HCT116 (cell line): ENCODE results near the gene TTBK1. TPM values are rescaled to one million over a fixed set of nuclear protein-coding genes. Genes with fewer than 3 reads are reported as not detected.

Experiments used
- ATAC-seq: fragments of 200-7000 bp; cut with Tn5 transposase; 2 replicates; pipeline ENCODE4 v1.9.1; 2020; ENCODE audit warnings: mild to moderate bottlenecking, moderate library complexity
- BruUV-seq: library from RNA; stranded (reverse); fragments of 400-500 nt; replicated peaks from 2 replicates; lab custom pipeline; 2021; lab: Mats Ljungman, UMichigan
- CTCF ChIA-PET: fragments of 300-600 bp; sonication (Branson Sonifier 250); formaldehyde crosslinking; loops from one replicate; lab custom pipeline; 2021; ENCODE audit warnings: antibody characterized with exemption; lab: Charles Lee
- POLR2A ChIA-PET: fragments of 300-600, 350-600 bp; sonication (Branson Sonifier 250); formaldehyde crosslinking; loops from one replicate; lab custom pipeline; 2021; ENCODE audit warnings: antibody characterized with exemption; lab: Charles Lee
- RAD21 ChIA-PET, 2 experiments: fragments of 300-600 bp; sonication (Branson Sonifier 250); formaldehyde crosslinking; loops; one replicate each; lab custom pipeline; 2023; ENCODE audit warnings: low total read pairs in 2 of 2; ENCODE audit not compliant: uncharacterized antibody in 2 of 2, unreplicated experiment in 2 of 2, low non-redundant PET in 1 of 2; lab: Charles Lee
- DNase-seq: peaks from one replicate; pipeline ENCODE4 v3.0.0-alpha.2; 2010; ENCODE audit warnings: low read depth, low spot score
- H2AFZ ChIP-seq: fragments of 200-600 bp; shearing (Covaris generic), sonication (generic); 2 replicates; pipeline ENCODE4 v1.6.1; 2017; ENCODE audit warnings: low read depth, mixed run types, mixed read lengths, antibody characterized with exemption, low read length; ENCODE audit not compliant: poor library complexity, severe bottlenecking
- H3K27ac ChIP-seq: 2 replicates; pipeline ENCODE4 v1.5.1; 2012; ENCODE audit warnings: low read depth, low read length
- H3K27me3 ChIP-seq: fragments of 200-600 bp; sonication (generic); 2 replicates; pipeline ENCODE4 v1.6.1; 2016; ENCODE audit warnings: mixed run types, low read length, mixed read lengths; ENCODE audit not compliant: insufficient read depth
- H3K36me3 ChIP-seq, 2 experiments: fragments of 200-500 bp in 1 of 2; fragments of 200-600 bp in 1 of 2; sonication (Bioruptor generic) in 1 of 2; sonication (generic) in 1 of 2; 2 replicates each; pipeline versions ENCODE4 v1.5.1 to v1.6.1; 2014 to 2016; ENCODE audit warnings: low read length in 2 of 2, inconsistent platforms in 1 of 2, mixed read lengths in 1 of 2, mixed run types in 1 of 2; ENCODE audit not compliant: insufficient read depth in 2 of 2, control insufficient read depth in 1 of 2
- H3K4me1 ChIP-seq, 2 experiments: fragments of 200-600 bp in 1 of 2; sonication (generic) in 1 of 2; 2 replicates each; pipeline versions ENCODE4 v1.5.1 to v1.6.1; 2012 to 2017; ENCODE audit warnings: low read length in 2 of 2, inconsistent platforms in 1 of 2, mild to moderate bottlenecking in 1 of 2, mixed read lengths in 1 of 2, mixed run types in 1 of 2, moderate library complexity in 1 of 2; ENCODE audit not compliant: insufficient read depth in 2 of 2, control insufficient read depth in 1 of 2
- H3K4me2 ChIP-seq: fragments of 200-600 bp; sonication (generic); 2 replicates; pipeline ENCODE4 v1.6.1; 2017; ENCODE audit warnings: mixed run types, low read length, mixed read lengths
- H3K4me3 ChIP-seq, 2 experiments: fragments of 200-600 bp in 1 of 2; sonication (generic) in 1 of 2; replicated peaks in 1 of 2; 2 replicates each; pipeline ENCODE4 v1.5.1; 2011 to 2016; ENCODE audit warnings: low read length in 2 of 2, control low read depth in 1 of 2, low read depth in 1 of 2, mild to moderate bottlenecking in 1 of 2, mixed read lengths in 1 of 2, mixed run types in 1 of 2
- H3K79me2 ChIP-seq: fragments of 200-600 bp; sonication (generic); 2 replicates; pipeline ENCODE4 v1.6.1; 2017; ENCODE audit warnings: mild to moderate bottlenecking, mixed run types, low read length, moderate library complexity, mixed read lengths; ENCODE audit not compliant: insufficient read depth
- H3K9ac ChIP-seq: fragments of 200-600 bp; sonication (generic); 2 replicates; pipeline ENCODE4 v1.6.1; 2016; ENCODE audit warnings: low read length, mixed read lengths
- H3K9me2 ChIP-seq: fragments of 200-600 bp; sonication (generic), shearing (Covaris generic); 2 replicates; pipeline ENCODE4 v1.6.1; 2017; ENCODE audit warnings: mixed run types, mild to moderate bottlenecking, moderate library complexity; ENCODE audit not compliant: insufficient read depth
- H3K9me3 ChIP-seq, 2 experiments: fragments of 200-500 bp in 1 of 2; fragments of 200-600 bp in 1 of 2; sonication (Bioruptor generic) in 1 of 2; sonication (generic) in 1 of 2; 2 replicates each; pipeline ENCODE4 v1.6.1; 2014 to 2017; ENCODE audit warnings: low read length in 2 of 2, mixed read lengths in 2 of 2, inconsistent platforms in 1 of 2, low read depth in 1 of 2, mild to moderate bottlenecking in 1 of 2, mixed run types in 1 of 2, moderate library complexity in 1 of 2; ENCODE audit not compliant: control insufficient read depth in 1 of 2, insufficient read depth in 1 of 2
- H4K20me1 ChIP-seq: fragments of 200-600 bp; sonication (generic), shearing (Covaris generic); 2 replicates; pipeline ENCODE4 v1.6.1; 2017; ENCODE audit warnings: mixed run types, mild to moderate bottlenecking, moderate library complexity; ENCODE audit not compliant: insufficient read depth
- ELF1 ChIP-seq: IDR thresholded peaks from 2 replicates; pipeline ENCODE4 v1.6.1; 2012; ENCODE audit warnings: low read depth, borderline replicate concordance
- EZH2phosphoT487 ChIP-seq: fragments of 200-600 bp; IDR thresholded peaks from 2 replicates; pipeline ENCODE4 v1.6.1; 2018; ENCODE audit warnings: antibody characterized with exemption, borderline replicate concordance
- FOSL1 ChIP-seq: IDR thresholded peaks from 2 replicates; pipeline ENCODE4 v1.6.1; 2012; ENCODE audit warnings: low read depth
- JUND ChIP-seq: IDR thresholded peaks from 2 replicates; pipeline ENCODE4 v1.6.1; 2012
- POLR2A ChIP-seq: IDR thresholded peaks from 2 replicates; pipeline ENCODE4 v1.7.0; 2011; ENCODE audit warnings: borderline replicate concordance; ENCODE audit not compliant: insufficient read depth, insufficient read length; ENCODE audit errors: extremely low read depth
- RAD21 ChIP-seq: IDR thresholded peaks from 2 replicates; pipeline ENCODE4 v1.6.1; 2012; ENCODE audit warnings: low read depth, mild to moderate bottlenecking
- SRF ChIP-seq: IDR thresholded peaks from 2 replicates; pipeline ENCODE4 v1.6.1; 2012; ENCODE audit warnings: low read depth
- YY1 ChIP-seq: IDR thresholded peaks from 2 replicates; pipeline ENCODE4 v1.6.1; 2011; ENCODE audit warnings: low read length, low read depth, moderate library complexity, mild to moderate bottlenecking; ENCODE audit not compliant: insufficient replicate concordance; ENCODE audit errors: extremely low read depth
- ZNF274 ChIP-seq: fragments of 200-500 bp; sonication (Bioruptor generic); IDR thresholded peaks from 2 replicates; pipeline ENCODE4 v1.6.1; 2014; ENCODE audit warnings: mild to moderate bottlenecking, low read depth, low read length, inconsistent platforms
- intact Hi-C: fragments of 100-400 bp; cut with micrococcal nuclease; formaldehyde crosslinking; loops from 2 replicates; pipeline ENCODE4 v1.10.0; 2022
- total RNA-seq: library from RNA; stranded (reverse); gene quantifications from one replicate; pipeline ENCODE4 v1.2.1, GENCODE V29; 2021; ENCODE audit not compliant: unreplicated experiment
- TF ChIP-seq, protein P1 (sequence below): IDR thresholded peaks from 2 replicates; pipeline ENCODE4 v1.6.1; 2012; ENCODE audit warnings: low read depth

TTBK1 gene
- total RNA-seq, 1 experiment from 2014 or later = not detected

DNA sequence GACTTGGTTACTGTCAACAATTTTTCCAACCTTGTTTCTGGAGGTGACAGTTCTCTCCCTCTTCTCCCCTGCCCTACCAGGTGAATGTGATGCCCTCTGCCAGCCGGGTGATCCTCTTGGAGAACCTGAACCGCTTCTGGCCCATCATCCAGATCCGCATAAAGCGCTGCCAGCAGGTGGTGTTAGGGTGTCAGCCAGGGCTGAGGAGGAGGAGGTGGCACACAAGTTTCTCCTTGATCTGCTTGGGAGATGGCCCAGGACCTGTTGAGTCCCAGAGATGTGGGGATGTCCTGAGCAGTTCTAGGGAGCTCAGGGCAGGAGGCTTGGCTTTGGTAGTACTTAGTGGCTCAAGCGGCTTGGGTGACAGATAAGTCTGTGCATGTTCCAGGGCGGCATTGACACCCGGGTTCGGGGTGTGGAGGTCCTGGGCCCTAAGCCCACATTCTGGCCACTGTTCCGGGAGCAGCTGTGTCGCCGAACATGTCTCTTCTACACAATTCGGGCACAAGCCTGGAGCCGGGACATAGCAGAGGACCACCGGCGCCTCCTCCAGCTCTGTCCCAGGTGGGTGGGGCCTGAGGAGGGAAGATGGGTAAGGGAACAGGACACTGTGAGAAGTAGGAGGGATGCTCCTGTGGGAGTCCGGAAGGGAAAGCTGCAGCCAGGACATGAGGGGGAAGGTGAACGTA lies 40.1 kb upstream of the TTBK1 start:
- BruUV-seq = no TSS peak
- no peaks in the 10 kb centered on the region; a peak in 1 of 4 replicates for H3K36me3 ChIP-seq
- no peaks in the 10 kb centered on the region for H4K20me1 ChIP-seq
- no peaks in the 10 kb centered on the region for H3K9me3 ChIP-seq
- DNase-seq (no peak), ATAC-seq (peak; percentile 26; the same call in 1 of the 2 replicates)
- H3K79me2 ChIP-seq = no peaks in the 10 kb centered on the region
- H3K9me2 ChIP-seq = no peaks in the 10 kb centered on the region
- intact Hi-C loops = no loop called here
- H2AFZ ChIP-seq = no peak overlapping the region
- H3K4me2 ChIP-seq = no peak overlapping the region
- CTCF ChIA-PET = no interaction called here
- H3K9ac ChIP-seq = no peak overlapping the region
- POLR2A ChIA-PET = interaction anchor here (0.5 kb wide), 1 partner anchor 274 kb away, joined by 3 read pairs; the partner anchor contains the start of gene CNPY3
- RAD21 ChIA-PET = no interaction called here
- no peak for TF ChIP-seq YY1
- TF ChIP-seq RAD21 = no peak
- no peak for TF ChIP-seq JUND
- TF ChIP-seq ZNF274 = no peak
- no peak for TF ChIP-seq ELF1
- no peak for TF ChIP-seq POLR2A
- TF ChIP-seq, protein P1, sequence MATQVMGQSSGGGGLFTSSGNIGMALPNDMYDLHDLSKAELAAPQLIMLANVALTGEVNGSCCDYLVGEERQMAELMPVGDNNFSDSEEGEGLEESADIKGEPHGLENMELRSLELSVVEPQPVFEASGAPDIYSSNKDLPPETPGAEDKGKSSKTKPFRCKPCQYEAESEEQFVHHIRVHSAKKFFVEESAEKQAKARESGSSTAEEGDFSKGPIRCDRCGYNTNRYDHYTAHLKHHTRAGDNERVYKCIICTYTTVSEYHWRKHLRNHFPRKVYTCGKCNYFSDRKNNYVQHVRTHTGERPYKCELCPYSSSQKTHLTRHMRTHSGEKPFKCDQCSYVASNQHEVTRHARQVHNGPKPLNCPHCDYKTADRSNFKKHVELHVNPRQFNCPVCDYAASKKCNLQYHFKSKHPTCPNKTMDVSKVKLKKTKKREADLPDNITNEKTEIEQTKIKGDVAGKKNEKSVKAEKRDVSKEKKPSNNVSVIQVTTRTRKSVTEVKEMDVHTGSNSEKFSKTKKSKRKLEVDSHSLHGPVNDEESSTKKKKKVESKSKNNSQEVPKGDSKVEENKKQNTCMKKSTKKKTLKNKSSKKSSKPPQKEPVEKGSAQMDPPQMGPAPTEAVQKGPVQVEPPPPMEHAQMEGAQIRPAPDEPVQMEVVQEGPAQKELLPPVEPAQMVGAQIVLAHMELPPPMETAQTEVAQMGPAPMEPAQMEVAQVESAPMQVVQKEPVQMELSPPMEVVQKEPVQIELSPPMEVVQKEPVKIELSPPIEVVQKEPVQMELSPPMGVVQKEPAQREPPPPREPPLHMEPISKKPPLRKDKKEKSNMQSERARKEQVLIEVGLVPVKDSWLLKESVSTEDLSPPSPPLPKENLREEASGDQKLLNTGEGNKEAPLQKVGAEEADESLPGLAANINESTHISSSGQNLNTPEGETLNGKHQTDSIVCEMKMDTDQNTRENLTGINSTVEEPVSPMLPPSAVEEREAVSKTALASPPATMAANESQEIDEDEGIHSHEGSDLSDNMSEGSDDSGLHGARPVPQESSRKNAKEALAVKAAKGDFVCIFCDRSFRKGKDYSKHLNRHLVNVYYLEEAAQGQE = no peak
- no peak for TF ChIP-seq SRF
- TF ChIP-seq EZH2phosphoT487 = no peak
- no peak for TF ChIP-seq FOSL1
- no peak overlapping the region for H3K4me3 ChIP-seq
- no peak overlapping the region for H3K27ac ChIP-seq
- no peaks in the 10 kb centered on the region for H3K4me1 ChIP-seq
- no peaks in the 10 kb centered on the region for H3K27me3 ChIP-seq
